GM23338 (cell line): ENCODE data around the gene ALDH9A1. TPM values are rescaled to one million over a fixed set of nuclear protein-coding genes. Genes with fewer than 3 reads are reported as not detected.
A peak's percentile ranks its signal among the peaks of the same experiment; 100 is the strongest.

Experiments used
- ATAC-seq: fragments of 200-7000 bp; cut with Tn5 transposase; 3 replicates; pipeline ENCODE4 v1.9.1; 2020
- DNase-seq: peaks from one replicate; pipeline ENCODE4 v3.0.0-alpha.2; 2015; ENCODE audit warnings: low spot score
- H2AFZ ChIP-seq: fragments of 200-600 bp; sonication (generic); 2 replicates; pipeline ENCODE4 v1.8.0; 2016; ENCODE audit warnings: antibody characterized with exemption, mild to moderate bottlenecking, moderate library complexity
- H3F3A ChIP-seq: fragments of 200-600 bp; sonication (generic); replicated peaks from 2 replicates; pipeline ENCODE4 v1.8.0; 2017; ENCODE audit warnings: antibody characterized with exemption, mixed run types, low read depth
- H3K27ac ChIP-seq: fragments of 200-600 bp; sonication (generic); 2 replicates; pipeline ENCODE4 v1.6.1; 2016; ENCODE audit warnings: low read depth
- H3K27me3 ChIP-seq: fragments of 200-600 bp; sonication (generic); 2 replicates; pipeline ENCODE4 v1.8.0; 2016; ENCODE audit warnings: mild to moderate bottlenecking, mixed run types, moderate library complexity; ENCODE audit not compliant: insufficient read depth
- H3K36me3 ChIP-seq: fragments of 200-600 bp; sonication (generic); 2 replicates; pipeline ENCODE4 v1.8.0; 2016; ENCODE audit warnings: mild to moderate bottlenecking; ENCODE audit not compliant: insufficient read depth
- H3K4me1 ChIP-seq: fragments of 200-600 bp; sonication (generic); 2 replicates; pipeline ENCODE4 v1.8.0; 2016; ENCODE audit warnings: mild to moderate bottlenecking, moderate library complexity; ENCODE audit not compliant: insufficient read depth
- H3K4me2 ChIP-seq: fragments of 200-600 bp; sonication (generic); 2 replicates; pipeline ENCODE4 v1.7.1; 2017; ENCODE audit warnings: mixed run types
- H3K4me3 ChIP-seq: fragments of 200-600 bp; sonication (generic); 2 replicates; pipeline ENCODE4 v1.6.1; 2016; ENCODE audit warnings: mixed run types
- H3K79me2 ChIP-seq: fragments of 200-600 bp; sonication (generic); replicated peaks from 2 replicates; pipeline ENCODE4 v1.8.0; 2017; ENCODE audit warnings: mild to moderate bottlenecking; ENCODE audit not compliant: insufficient read depth
- H3K9me2 ChIP-seq: fragments of 200-600 bp; sonication (generic); 2 replicates; pipeline ENCODE4 v1.8.0; 2017; ENCODE audit not compliant: insufficient read depth
- H4K20me1 ChIP-seq: fragments of 200-600 bp; sonication (generic); replicated peaks from 2 replicates; pipeline ENCODE4 v1.8.0; 2017; ENCODE audit warnings: mild to moderate bottlenecking; ENCODE audit not compliant: insufficient read depth
- H3K27ac Mint-ChIP-seq: 2 replicates; pipeline ENCODE4 v1.8.0; 2020; ENCODE audit warnings: inconsistent platforms, mild to moderate bottlenecking, moderate library complexity, mixed read lengths
- H3K27me3 Mint-ChIP-seq: 3 replicates; pipeline ENCODE4 v1.8.0; 2022; ENCODE audit warnings: low read depth, mild to moderate bottlenecking, moderate library complexity, mixed read lengths, inconsistent platforms; ENCODE audit not compliant: insufficient read depth, poor library complexity
- H3K36me3 Mint-ChIP-seq: 3 replicates; pipeline ENCODE4 v1.8.0; 2021; ENCODE audit warnings: low read depth, mild to moderate bottlenecking, inconsistent platforms, moderate library complexity, mixed read lengths
- H3K4me1 Mint-ChIP-seq: 3 replicates; pipeline ENCODE4 v1.8.0; 2020; ENCODE audit warnings: mild to moderate bottlenecking, inconsistent platforms, mixed read lengths
- H3K4me3 Mint-ChIP-seq: 3 replicates; pipeline ENCODE4 v1.8.0; 2021; ENCODE audit warnings: moderate library complexity, mild to moderate bottlenecking, inconsistent platforms, mixed read lengths
- H3K9me3 Mint-ChIP-seq: 3 replicates; pipeline ENCODE4 v1.8.0; 2020; ENCODE audit warnings: moderate library complexity, mild to moderate bottlenecking, inconsistent platforms, mixed read lengths
- CREB1 ChIP-seq: fragments of 250-450 bp; sonication (Bioruptor Pico); IDR thresholded peaks from 2 replicates; pipeline ENCODE4 v1.5.0; 2020; ENCODE audit warnings: low read depth, mild to moderate bottlenecking, moderate library complexity
- EZH2 ChIP-seq: fragments of 200-600 bp; sonication (generic); IDR thresholded peaks from one replicate; pipeline ENCODE4 v1.8.0; 2017; ENCODE audit warnings: antibody characterized with exemption, mild to moderate bottlenecking, low read depth; ENCODE audit not compliant: unreplicated experiment
- EZH2phosphoT487 ChIP-seq: fragments of 200-600 bp; sonication (generic); IDR thresholded peaks from one replicate; pipeline ENCODE4 v1.8.1; 2018; ENCODE audit warnings: antibody characterized with exemption; ENCODE audit not compliant: unreplicated experiment
- JUNB ChIP-seq: IDR thresholded peaks from one replicate; pipeline ENCODE4 v1.6.1; 2016; ENCODE audit warnings: antibody characterized with exemption; ENCODE audit not compliant: unreplicated experiment
- NANOG ChIP-seq: IDR thresholded peaks from 2 replicates; pipeline ENCODE4 v1.6.1; 2016; ENCODE audit warnings: antibody characterized with exemption, borderline replicate concordance
- POLR2AphosphoS5 ChIP-seq: IDR thresholded peaks from 2 replicates; pipeline ENCODE4 v1.6.1; 2016; ENCODE audit warnings: antibody characterized with exemption, low read depth
- STAT1 ChIP-seq: IDR thresholded peaks from one replicate; pipeline ENCODE4 v1.6.1; 2016; ENCODE audit warnings: antibody characterized with exemption; ENCODE audit not compliant: unreplicated experiment
- ZNF114 ChIP-seq: fragments of 250-450 bp; sonication (Bioruptor Pico); IDR thresholded peaks from 2 replicates; pipeline ENCODE4 v1.5.0; 2020; ENCODE audit warnings: mild to moderate bottlenecking, moderate library complexity
- ZNF331 ChIP-seq: fragments of 250-450 bp; sonication (Bioruptor Pico); IDR thresholded peaks from 2 replicates; pipeline ENCODE4 v1.5.0; 2020; ENCODE audit warnings: low read depth, mild to moderate bottlenecking, moderate library complexity
- ZNF462 ChIP-seq: fragments of 250-450 bp; sonication (Bioruptor Pico); IDR thresholded peaks from 2 replicates; pipeline ENCODE4 v1.5.0; 2020; ENCODE audit warnings: mild to moderate bottlenecking, moderate library complexity
- polyA plus RNA-seq: library from polyadenylated mRNA; unstranded; fragments of >200 nt; fragmentation: Nextera tagmentation; extraction: Ambion mirVana; gene quantifications from 2 replicates; pipeline ENCODE4 v1.2.1, GENCODE V29; 2016
- total RNA-seq: library from RNA; depleted of rRNA; stranded (reverse); fragments of >200 nt; shearing (Covaris generic); gene quantifications from 2 replicates; pipeline ENCODE4 v1.2.3, GENCODE V29; 2014
- TF ChIP-seq, protein P1 (sequence below): IDR thresholded peaks from 2 replicates; pipeline ENCODE4 v1.6.1; 2016; ENCODE audit warnings: antibody characterized with exemption
- TF ChIP-seq, protein P2 (sequence below): IDR thresholded peaks from one replicate; pipeline ENCODE4 v1.6.1; 2018; ENCODE audit warnings: antibody characterized with exemption; ENCODE audit not compliant: unreplicated experiment
- TF ChIP-seq, protein P3 (sequence below), 2 experiments: fragments of 200-600 bp in 1 of 2; sonication (generic) in 1 of 2; conservative IDR thresholded peaks; 2 replicates each; pipeline versions ENCODE4 v1.5.1 to v1.6.1; 2016 to 2017; ENCODE audit warnings: antibody characterized with exemption in 2 of 2, low read depth in 2 of 2, mild to moderate bottlenecking in 2 of 2, moderate library complexity in 1 of 2

Gene ALDH9A1
- total and polyA plus RNA-seq, 2 experiments from 2014 or later, result 50.6 to 59.2 TPM

DNA sequence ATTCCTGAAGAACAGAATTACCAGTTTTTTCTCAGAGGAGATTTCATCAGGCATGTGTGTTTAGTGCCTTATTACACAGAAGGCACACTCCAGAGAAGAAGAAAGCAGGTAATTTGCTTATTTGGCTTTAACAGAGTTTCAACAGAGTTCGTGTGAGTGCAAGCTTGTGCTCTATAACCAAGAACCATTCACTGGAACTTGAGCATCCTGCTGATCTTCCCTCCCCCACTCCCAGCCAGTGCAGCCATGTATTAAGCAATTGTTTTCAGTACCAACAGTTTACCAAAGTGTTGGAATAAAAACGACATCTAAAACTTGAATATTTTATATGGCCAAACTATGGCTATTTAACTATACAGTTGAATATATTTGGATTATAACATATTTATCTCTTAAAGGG, 63.0 kb downstream of the ALDH9A1 start:
- Histone ChIP-seq H3F3A (no peaks in the 10 kb centered on the region), H3K9me2 (no peaks in the 10 kb centered on the region), H3K79me2 (peaks cover 71% of the 10 kb centered on the region), H3K4me1 (peaks cover 36% of the 10 kb centered on the region), H3K27me3 (no peaks in the 10 kb centered on the region), H3K36me3 (peaks cover 5% of the 10 kb centered on the region; the same call in 1 of the 2 replicates), H3K4me3 (peak overlapping the region; percentile 35; the same call in 1 of the 2 replicates), H4K20me1 (peaks cover 12% of the 10 kb centered on the region; the same call in 1 of the 2 replicates), H2AFZ (no peak overlapping the region), H3K27ac (no peak overlapping the region), H3K4me2 (peak overlapping the region; percentile 74)
- Mint-ChIP-seq H3K4me3 (peak overlapping the region; percentile 37; the same call in 1 of the 3 replicates), H3K9me3 (no peaks in the 10 kb centered on the region), H3K27me3 (peaks cover 10% of the 10 kb centered on the region), H3K4me1 (peaks cover 37% of the 10 kb centered on the region), H3K36me3 (no peaks in the 10 kb centered on the region), H3K27ac (no peak overlapping the region)
- no peak for DNase-seq
- TF ChIP-seq EZH2phosphoT487, result no peak
- TF ChIP-seq EZH2, result no peak
- TF ChIP-seq NANOG, result no peak
- no peak for TF ChIP-seq POLR2AphosphoS5
- TF ChIP-seq, protein P1, sequence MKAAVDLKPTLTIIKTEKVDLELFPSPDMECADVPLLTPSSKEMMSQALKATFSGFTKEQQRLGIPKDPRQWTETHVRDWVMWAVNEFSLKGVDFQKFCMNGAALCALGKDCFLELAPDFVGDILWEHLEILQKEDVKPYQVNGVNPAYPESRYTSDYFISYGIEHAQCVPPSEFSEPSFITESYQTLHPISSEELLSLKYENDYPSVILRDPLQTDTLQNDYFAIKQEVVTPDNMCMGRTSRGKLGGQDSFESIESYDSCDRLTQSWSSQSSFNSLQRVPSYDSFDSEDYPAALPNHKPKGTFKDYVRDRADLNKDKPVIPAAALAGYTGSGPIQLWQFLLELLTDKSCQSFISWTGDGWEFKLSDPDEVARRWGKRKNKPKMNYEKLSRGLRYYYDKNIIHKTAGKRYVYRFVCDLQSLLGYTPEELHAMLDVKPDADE, result no peak
- no peak for TF ChIP-seq CREB1 (CRISPR knock-in tag)
- TF ChIP-seq, protein P2, sequence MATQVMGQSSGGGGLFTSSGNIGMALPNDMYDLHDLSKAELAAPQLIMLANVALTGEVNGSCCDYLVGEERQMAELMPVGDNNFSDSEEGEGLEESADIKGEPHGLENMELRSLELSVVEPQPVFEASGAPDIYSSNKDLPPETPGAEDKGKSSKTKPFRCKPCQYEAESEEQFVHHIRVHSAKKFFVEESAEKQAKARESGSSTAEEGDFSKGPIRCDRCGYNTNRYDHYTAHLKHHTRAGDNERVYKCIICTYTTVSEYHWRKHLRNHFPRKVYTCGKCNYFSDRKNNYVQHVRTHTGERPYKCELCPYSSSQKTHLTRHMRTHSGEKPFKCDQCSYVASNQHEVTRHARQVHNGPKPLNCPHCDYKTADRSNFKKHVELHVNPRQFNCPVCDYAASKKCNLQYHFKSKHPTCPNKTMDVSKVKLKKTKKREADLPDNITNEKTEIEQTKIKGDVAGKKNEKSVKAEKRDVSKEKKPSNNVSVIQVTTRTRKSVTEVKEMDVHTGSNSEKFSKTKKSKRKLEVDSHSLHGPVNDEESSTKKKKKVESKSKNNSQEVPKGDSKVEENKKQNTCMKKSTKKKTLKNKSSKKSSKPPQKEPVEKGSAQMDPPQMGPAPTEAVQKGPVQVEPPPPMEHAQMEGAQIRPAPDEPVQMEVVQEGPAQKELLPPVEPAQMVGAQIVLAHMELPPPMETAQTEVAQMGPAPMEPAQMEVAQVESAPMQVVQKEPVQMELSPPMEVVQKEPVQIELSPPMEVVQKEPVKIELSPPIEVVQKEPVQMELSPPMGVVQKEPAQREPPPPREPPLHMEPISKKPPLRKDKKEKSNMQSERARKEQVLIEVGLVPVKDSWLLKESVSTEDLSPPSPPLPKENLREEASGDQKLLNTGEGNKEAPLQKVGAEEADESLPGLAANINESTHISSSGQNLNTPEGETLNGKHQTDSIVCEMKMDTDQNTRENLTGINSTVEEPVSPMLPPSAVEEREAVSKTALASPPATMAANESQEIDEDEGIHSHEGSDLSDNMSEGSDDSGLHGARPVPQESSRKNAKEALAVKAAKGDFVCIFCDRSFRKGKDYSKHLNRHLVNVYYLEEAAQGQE, result no peak
- no peak for TF ChIP-seq ZNF462 (CRISPR knock-in tag)
- no peak for TF ChIP-seq STAT1
- TF ChIP-seq, protein P3, sequence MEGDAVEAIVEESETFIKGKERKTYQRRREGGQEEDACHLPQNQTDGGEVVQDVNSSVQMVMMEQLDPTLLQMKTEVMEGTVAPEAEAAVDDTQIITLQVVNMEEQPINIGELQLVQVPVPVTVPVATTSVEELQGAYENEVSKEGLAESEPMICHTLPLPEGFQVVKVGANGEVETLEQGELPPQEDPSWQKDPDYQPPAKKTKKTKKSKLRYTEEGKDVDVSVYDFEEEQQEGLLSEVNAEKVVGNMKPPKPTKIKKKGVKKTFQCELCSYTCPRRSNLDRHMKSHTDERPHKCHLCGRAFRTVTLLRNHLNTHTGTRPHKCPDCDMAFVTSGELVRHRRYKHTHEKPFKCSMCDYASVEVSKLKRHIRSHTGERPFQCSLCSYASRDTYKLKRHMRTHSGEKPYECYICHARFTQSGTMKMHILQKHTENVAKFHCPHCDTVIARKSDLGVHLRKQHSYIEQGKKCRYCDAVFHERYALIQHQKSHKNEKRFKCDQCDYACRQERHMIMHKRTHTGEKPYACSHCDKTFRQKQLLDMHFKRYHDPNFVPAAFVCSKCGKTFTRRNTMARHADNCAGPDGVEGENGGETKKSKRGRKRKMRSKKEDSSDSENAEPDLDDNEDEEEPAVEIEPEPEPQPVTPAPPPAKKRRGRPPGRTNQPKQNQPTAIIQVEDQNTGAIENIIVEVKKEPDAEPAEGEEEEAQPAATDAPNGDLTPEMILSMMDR (conservative IDR thresholded peaks at IDR 0.05; ENCODE audit: low read depth in 2 of 2), result no peak
- TF ChIP-seq ZNF331 (CRISPR knock-in tag), result no peak
- TF ChIP-seq JUNB, result no peak
- no peak for TF ChIP-seq ZNF114 (CRISPR knock-in tag)
- ATAC-seq, result no peak
